Adrenal gland (tissue), 12 donors: ENCODE results near the gene DNMBP. TPM values are rescaled to one million over a fixed set of nuclear protein-coding genes. Genes with fewer than 3 reads are reported as not detected.
"Not testable (repeated sequence)": the region's sequence is repeated elsewhere in the genome, so short reads cannot be mapped to it uniquely, and the experiment has no call there.

ENCODE experiments used
- DNase-seq, 7 donors: peaks; one replicate each; pipeline ENCODE4 v3.0.0-alpha.2; 2019 to 2020
- H3K27ac ChIP-seq, 5 donors: fragments of 200-600 bp; sonication (generic) in 4 of 5; 1 replicate in 3 of 5; 2 replicates in 2 of 5; pipeline versions ENCODE4 v1.5.1 to v1.8.0; 2016 to 2020; ENCODE audit warnings: mild to moderate bottlenecking in 1 of 5
- H3K27me3 ChIP-seq: fragments of 200-600 bp; 2 replicates; pipeline ENCODE4 v1.8.0; 2021
- H3K36me3 ChIP-seq, 2 donors: fragments of 200-600 bp; replicated peaks in 1 of 2; 1 replicate in 1 of 2; 2 replicates in 1 of 2; pipeline versions ENCODE4 v1.5.1 to v1.8.0; 2018 to 2022
- H3K4me1 ChIP-seq, 2 donors: fragments of 200-600 bp; replicated peaks in 1 of 2; 1 replicate in 1 of 2; 2 replicates in 1 of 2; pipeline versions ENCODE4 v1.5.1 to v1.8.0; 2018 to 2021
- H3K4me3 ChIP-seq, 4 donors: fragments of 200-600 bp; sonication (generic) in 3 of 4; one replicate each; pipeline ENCODE4 v1.5.1; 2016 to 2018
- H3K9me3 ChIP-seq, 3 donors: fragments of 200-600 bp; sonication (generic) in 1 of 3; replicated peaks in 1 of 3; 1 replicate in 2 of 3; 2 replicates in 1 of 3; pipeline versions ENCODE4 v1.5.1 to v1.8.0; 2016 to 2021
- CTCF ChIP-seq, 6 experiments: fragments of 450-650 bp in 4 of 6; fragments of 200-600 bp in 2 of 6; sonication (generic) in 1 of 6; IDR thresholded peaks; 1 replicate in 5 of 6; 2 replicates in 1 of 6; pipeline versions ENCODE4 v1.5.1 to v1.8.0; 2016 to 2021; ENCODE audit warnings: antibody characterized with exemption in 6 of 6, mild to moderate bottlenecking in 2 of 6, moderate library complexity in 1 of 6
- POLR2A ChIP-seq, 2 donors: fragments of 450-650 bp; IDR thresholded peaks; one replicate each; pipeline ENCODE4 v1.6.1; 2017; ENCODE audit warnings: antibody characterized with exemption in 2 of 2, mild to moderate bottlenecking in 2 of 2, moderate library complexity in 1 of 2
- WGBS, 4 donors: extraction: QIAGEN DNeasy Blood & Tissue Kit in 2 of 4; methylation state at CpG; one replicate each; pipeline versions ENCODE4 v1.1.5 to v1.1.7; 2013 to 2017; 5-methylcytosine and 5-hydroxymethylcytosine counted together
- intact Hi-C, 2 donors: fragments of 100-400 bp; cut with DNase I; formaldehyde crosslinking; loops; one replicate each; pipeline versions ENCODE4 v1.14.1 to v1.15.0; 2022 to 2023
- polyA plus RNA-seq, 3 donors: library from polyadenylated mRNA; stranded (reverse); fragments of 200-250 nt in 2 of 3; fragments of 350-450 nt in 1 of 3; fragmentation: Illumina TruSeq in 1 of 3; extraction: RNeasy Lipid Tissue Mini Kit (QIAGEN cat#74804) in 1 of 3; gene quantifications; one replicate each; pipeline ENCODE4 v1.2.3, GENCODE V29; 2013 to 2014
- total RNA-seq, 9 donors: library from RNA; depleted of rRNA in 4 of 9; stranded (reverse); fragments of >200 nt in 4 of 9; fragments of 120-200 nt in 1 of 9; fragmentation: NEBNext Ultra II Directional in 1 of 9; extraction: Animal tissue kit (Norgen Biotek cat#: 25700) in 1 of 9; gene quantifications; one replicate each; pipeline versions ENCODE4 v1.1.0 to v1.2.4, GENCODE V29; 2013 to 2023
- donor health status: healthy with polysubstance abuse.
- donor health status: Bipolar disorder and iron deficiency.
- donor health status: DM: yes; HTN: yes; CAD: no.
- donor health status: DM: no; HTN: no; CAD: no.
- donor health status: DM: no; HTN: no; CAD: no.
- donor health status: DM: yes; HTN: yes; CAD: no.

DNMBP gene
- total and polyA plus RNA-seq, 12 donors = 5.7 to 17.9 (median 12.0) TPM

GRCh38 chr10:100020142-100020885 is 10.6 kb upstream of the DNMBP start:
- no peaks in the 10 kb centered on the region for H3K4me1 ChIP-seq
- intact Hi-C loops = no loop called here
- no peaks in the 10 kb centered on the region for H3K36me3 ChIP-seq
- no peak overlapping the region for H3K27ac ChIP-seq
- no peaks in the 10 kb centered on the region for H3K27me3 ChIP-seq
- no peaks in the 10 kb centered on the region for H3K9me3 ChIP-seq
- DNase-seq = no peak
- no peak for TF ChIP-seq POLR2A (IDR thresholded peaks at IDR 0.05)
- TF ChIP-seq CTCF (IDR thresholded peaks at IDR 0.05) = no peak
- 50 to 72% (median 70%) methylated on average over 5 of the region's 5 CpGs for WGBS, 4 donors
- no peak overlapping the region for H3K4me3 ChIP-seq

GRCh38 chr10:100019787-100020141 is 10.0 kb upstream of the DNMBP start:
- no peaks in the 10 kb centered on the region for H3K9me3 ChIP-seq
- H3K4me3 ChIP-seq = no peak overlapping the region
- no peak overlapping the region for H3K27ac ChIP-seq
- TF ChIP-seq CTCF (IDR thresholded peaks at IDR 0.05) (no peak), POLR2A (IDR thresholded peaks at IDR 0.05) (no peak)
- DNase-seq = no peak
- H3K27me3 ChIP-seq = no peaks in the 10 kb centered on the region
- no peaks in the 10 kb centered on the region for H3K4me1 ChIP-seq
- 49 to 62% (median 56%) methylated on average over 3 of the region's 3 CpGs for WGBS, 4 donors
- no peaks in the 10 kb centered on the region for H3K36me3 ChIP-seq
- intact Hi-C loops = no loop called here

GRCh38 chr10:100014071-100014762 is 4.5 kb upstream of the DNMBP start:
- no peaks in the 10 kb centered on the region for H3K27me3 ChIP-seq
- no peaks in the 10 kb centered on the region for H3K9me3 ChIP-seq
- no peak overlapping the region for H3K4me3 ChIP-seq
- H3K36me3 ChIP-seq = no peaks in the 10 kb centered on the region
- no peaks in the 10 kb centered on the region for H3K4me1 ChIP-seq
- 87 to 93% (median 90%) methylated on average over 5 of the region's 5 CpGs for WGBS, 4 donors
- intact Hi-C loops = loop anchor here in 1 of 2 donors (5.0 kb wide), 1 partner anchor 42 kb away; no protein-coding TSS in a partner anchor
- no peak overlapping the region for H3K27ac ChIP-seq
- TF ChIP-seq CTCF (IDR thresholded peaks at IDR 0.05) (no peak), POLR2A (IDR thresholded peaks at IDR 0.05) (no peak)
- DNase-seq = no peak

GRCh38 chr10:100013621-100014020 is 3.9 kb upstream of the DNMBP start:
- intact Hi-C loops = loop anchor here in 1 of 2 donors (5.0 kb wide), 1 partner anchor 41 kb away; no protein-coding TSS in a partner anchor
- no peak for DNase-seq
- Histone ChIP-seq H3K36me3 (no peaks in the 10 kb centered on the region), H3K27me3 (no peaks in the 10 kb centered on the region), H3K27ac (no peak overlapping the region), H3K4me1 (peaks cover 4 to 5% of the 10 kb centered on the region in 2 donors), H3K4me3 (no peak overlapping the region), H3K9me3 (no peaks in the 10 kb centered on the region)
- no peak for TF ChIP-seq CTCF (IDR thresholded peaks at IDR 0.05)
- TF ChIP-seq POLR2A (IDR thresholded peaks at IDR 0.05) = no peak
- WGBS, 4 donors = 86 to 100% (median 94%) methylated on average over 1 of the region's 1 CpG

- whole genome bisulfite sequencing, 4 donors = 90 to 92% (median 91%) methylated on average over 20 of the region's 20 CpGs
- not testable (repeated sequence) for H3K9me3 ChIP-seq, DNase-seq, H3K4me3 ChIP-seq, H3K27ac ChIP-seq, H3K36me3 ChIP-seq, H3K27me3 ChIP-seq
- peaks cover 20 to 22% of the 10 kb centered on the region in 2 donors for H3K4me1 ChIP-seq
- intact Hi-C loops = loop anchor here in 1 of 2 donors (5.0 kb wide), 1 partner anchor 40 kb away; no protein-coding TSS in a partner anchor
These were observed 2.2 kb upstream of the DNMBP start for GRCh38 chr10:100011906-100012305.
